HL-60 (cell line): ENCODE measurements around the gene ZBED4.

ENCODE experiments used
- GABPA ChIP-seq: IDR thresholded peaks from 2 replicates; pipeline ENCODE4 v1.6.1; 2012; ENCODE audit warnings: low read depth
- POLR2AphosphoS5 ChIP-seq: IDR thresholded peaks from 2 replicates; pipeline ENCODE4 v1.6.1; 2012; ENCODE audit warnings: low read depth
- SPI1 ChIP-seq: IDR thresholded peaks from 2 replicates; pipeline ENCODE4 v1.6.1; 2012; ENCODE audit warnings: low read depth, mild to moderate bottlenecking, borderline replicate concordance
- TF ChIP-seq, protein P1 (sequence below): IDR thresholded peaks from one replicate; pipeline ENCODE4 v1.5.1; 2011; ENCODE audit warnings: low read length, control low read depth, inconsistent platforms; ENCODE audit not compliant: insufficient read depth
- TF ChIP-seq, protein P2 (sequence below): IDR thresholded peaks from 2 replicates; pipeline ENCODE4 v1.6.1; 2012; ENCODE audit warnings: low read depth; ENCODE audit not compliant: insufficient replicate concordance

DNA sequence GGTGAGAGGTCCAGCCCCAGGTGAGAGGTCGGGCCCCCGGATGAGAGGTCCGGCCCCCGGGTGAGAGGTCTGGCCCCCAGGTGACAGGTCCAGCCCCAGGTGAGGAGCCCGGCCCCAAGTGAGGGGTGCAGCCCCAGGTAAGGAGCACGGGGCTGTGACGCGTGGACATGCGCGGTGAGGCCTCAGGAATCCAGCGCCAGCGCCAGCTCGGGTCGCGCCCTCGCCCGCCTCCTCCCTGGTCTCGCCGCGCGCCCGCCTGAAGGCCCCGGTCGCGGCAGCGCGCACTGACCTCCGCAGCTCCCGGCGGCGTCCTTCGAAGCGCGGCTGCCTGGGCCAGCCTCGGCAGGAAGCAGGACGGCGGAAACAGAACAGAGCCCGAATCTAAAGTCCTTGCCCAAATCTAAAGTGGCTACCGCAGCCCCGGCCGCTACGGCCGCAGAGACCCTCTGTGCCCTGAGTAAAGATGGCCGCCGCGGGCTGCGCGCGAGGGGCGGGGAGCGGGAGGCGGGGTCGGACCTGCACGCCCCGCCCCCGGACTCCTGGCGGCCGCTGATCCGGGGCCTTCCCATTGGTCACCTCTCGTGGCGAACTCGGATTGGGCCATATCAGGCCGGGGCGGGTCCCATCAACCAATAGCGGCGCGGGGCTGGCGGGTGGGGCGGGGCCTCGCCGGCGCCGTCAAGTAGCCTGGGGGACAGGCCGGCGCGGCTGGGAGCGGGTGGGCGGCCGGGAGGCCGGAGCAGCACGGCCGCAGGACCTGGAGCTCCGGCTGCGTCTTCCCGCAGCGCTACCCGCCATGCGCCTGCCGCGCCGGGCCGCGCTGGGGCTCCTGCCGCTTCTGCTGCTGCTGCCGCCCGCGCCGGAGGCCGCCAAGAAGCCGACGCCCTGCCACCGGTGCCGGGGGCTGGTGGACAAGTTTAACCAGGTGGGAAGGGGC lies 64.6 kb downstream of the ZBED4 start, which contains the start of the genes ALG12 and CRELD2:
- TF ChIP-seq, protein P1, sequence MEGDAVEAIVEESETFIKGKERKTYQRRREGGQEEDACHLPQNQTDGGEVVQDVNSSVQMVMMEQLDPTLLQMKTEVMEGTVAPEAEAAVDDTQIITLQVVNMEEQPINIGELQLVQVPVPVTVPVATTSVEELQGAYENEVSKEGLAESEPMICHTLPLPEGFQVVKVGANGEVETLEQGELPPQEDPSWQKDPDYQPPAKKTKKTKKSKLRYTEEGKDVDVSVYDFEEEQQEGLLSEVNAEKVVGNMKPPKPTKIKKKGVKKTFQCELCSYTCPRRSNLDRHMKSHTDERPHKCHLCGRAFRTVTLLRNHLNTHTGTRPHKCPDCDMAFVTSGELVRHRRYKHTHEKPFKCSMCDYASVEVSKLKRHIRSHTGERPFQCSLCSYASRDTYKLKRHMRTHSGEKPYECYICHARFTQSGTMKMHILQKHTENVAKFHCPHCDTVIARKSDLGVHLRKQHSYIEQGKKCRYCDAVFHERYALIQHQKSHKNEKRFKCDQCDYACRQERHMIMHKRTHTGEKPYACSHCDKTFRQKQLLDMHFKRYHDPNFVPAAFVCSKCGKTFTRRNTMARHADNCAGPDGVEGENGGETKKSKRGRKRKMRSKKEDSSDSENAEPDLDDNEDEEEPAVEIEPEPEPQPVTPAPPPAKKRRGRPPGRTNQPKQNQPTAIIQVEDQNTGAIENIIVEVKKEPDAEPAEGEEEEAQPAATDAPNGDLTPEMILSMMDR = no peak
- TF ChIP-seq, protein P2, sequence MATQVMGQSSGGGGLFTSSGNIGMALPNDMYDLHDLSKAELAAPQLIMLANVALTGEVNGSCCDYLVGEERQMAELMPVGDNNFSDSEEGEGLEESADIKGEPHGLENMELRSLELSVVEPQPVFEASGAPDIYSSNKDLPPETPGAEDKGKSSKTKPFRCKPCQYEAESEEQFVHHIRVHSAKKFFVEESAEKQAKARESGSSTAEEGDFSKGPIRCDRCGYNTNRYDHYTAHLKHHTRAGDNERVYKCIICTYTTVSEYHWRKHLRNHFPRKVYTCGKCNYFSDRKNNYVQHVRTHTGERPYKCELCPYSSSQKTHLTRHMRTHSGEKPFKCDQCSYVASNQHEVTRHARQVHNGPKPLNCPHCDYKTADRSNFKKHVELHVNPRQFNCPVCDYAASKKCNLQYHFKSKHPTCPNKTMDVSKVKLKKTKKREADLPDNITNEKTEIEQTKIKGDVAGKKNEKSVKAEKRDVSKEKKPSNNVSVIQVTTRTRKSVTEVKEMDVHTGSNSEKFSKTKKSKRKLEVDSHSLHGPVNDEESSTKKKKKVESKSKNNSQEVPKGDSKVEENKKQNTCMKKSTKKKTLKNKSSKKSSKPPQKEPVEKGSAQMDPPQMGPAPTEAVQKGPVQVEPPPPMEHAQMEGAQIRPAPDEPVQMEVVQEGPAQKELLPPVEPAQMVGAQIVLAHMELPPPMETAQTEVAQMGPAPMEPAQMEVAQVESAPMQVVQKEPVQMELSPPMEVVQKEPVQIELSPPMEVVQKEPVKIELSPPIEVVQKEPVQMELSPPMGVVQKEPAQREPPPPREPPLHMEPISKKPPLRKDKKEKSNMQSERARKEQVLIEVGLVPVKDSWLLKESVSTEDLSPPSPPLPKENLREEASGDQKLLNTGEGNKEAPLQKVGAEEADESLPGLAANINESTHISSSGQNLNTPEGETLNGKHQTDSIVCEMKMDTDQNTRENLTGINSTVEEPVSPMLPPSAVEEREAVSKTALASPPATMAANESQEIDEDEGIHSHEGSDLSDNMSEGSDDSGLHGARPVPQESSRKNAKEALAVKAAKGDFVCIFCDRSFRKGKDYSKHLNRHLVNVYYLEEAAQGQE = no peak
- TF ChIP-seq SPI1 = no peak
- TF ChIP-seq POLR2AphosphoS5 = peak; percentile 28; the same call in 1 of the 2 replicates
- no peak for TF ChIP-seq GABPA
